Neural crest cell (in vitro differentiated cells): ENCODE results near the gene GABBR2. TPM values are rescaled to one million over a fixed set of nuclear protein-coding genes. Genes with fewer than 3 reads are reported as not detected.
A peak's percentile ranks its signal among the peaks of the same experiment; 100 is the strongest.

Experiments used
- DNase-seq: peaks from one replicate; pipeline ENCODE4 v3.0.0; 2021; ENCODE audit warnings: low read depth, mixed read lengths, low spot score
- H3K27ac Mint-ChIP-seq: one replicate; pipeline ENCODE4 v1.8.0; 2021; ENCODE audit warnings: mild to moderate bottlenecking, mixed read lengths; ENCODE audit not compliant: unreplicated experiment
- H3K27me3 Mint-ChIP-seq: 2 replicates; pipeline ENCODE4 v1.8.0; 2021; ENCODE audit warnings: low read depth, mild to moderate bottlenecking, mixed read lengths
- H3K36me3 Mint-ChIP-seq: 2 replicates; pipeline ENCODE4 v1.8.0; 2021; ENCODE audit warnings: low read depth, mild to moderate bottlenecking, mixed read lengths
- H3K4me1 Mint-ChIP-seq: 2 replicates; pipeline ENCODE4 v1.8.0; 2021; ENCODE audit warnings: mixed read lengths
- H3K4me3 Mint-ChIP-seq: one replicate; pipeline ENCODE4 v1.8.0; 2021; ENCODE audit warnings: mild to moderate bottlenecking, mixed read lengths
- H3K9me3 Mint-ChIP-seq: 2 replicates; pipeline ENCODE4 v1.8.0; 2021; ENCODE audit warnings: mixed read lengths
- total RNA-seq: library from RNA; stranded (reverse); gene quantifications from 2 replicates; pipeline ENCODE4 v1.2.1, GENCODE V29; 2021
- TF ChIP-seq, protein P1 (sequence below): fragments of 200-600 bp; sonication (generic); conservative IDR thresholded peaks from 2 replicates; pipeline ENCODE4 v1.5.0; 2021; ENCODE audit warnings: antibody characterized with exemption, mild to moderate bottlenecking

Gene GABBR2
- total RNA-seq, 1 donor from 2014 or later = 0.84 TPM

DNA sequence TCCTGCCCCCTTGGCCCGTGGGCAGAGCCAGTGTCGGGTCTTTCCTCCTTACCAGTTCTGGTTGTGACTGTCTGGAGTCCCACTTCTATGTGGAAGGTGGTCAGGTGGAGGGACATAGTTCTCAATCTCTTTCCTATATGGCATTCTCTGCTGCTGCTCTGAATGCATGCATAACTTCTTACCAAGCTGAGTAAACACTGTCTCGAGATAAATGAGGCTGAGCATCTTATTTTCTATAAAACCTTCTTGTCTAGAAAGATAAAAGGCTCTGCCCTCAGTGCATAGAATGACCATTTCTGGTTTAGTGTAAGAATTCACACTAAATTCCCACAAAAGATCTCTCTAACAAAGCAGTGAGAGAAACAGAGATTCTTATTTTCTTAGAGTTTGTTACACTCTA is 347.1 kb downstream of the GABBR2 start:
- Mint-ChIP-seq H3K27ac (no peak overlapping the region), H3K36me3 (peaks cover 4% of the 10 kb centered on the region), H3K4me3 (no peak overlapping the region), H3K27me3 (peaks cover 13% of the 10 kb centered on the region), H3K4me1 (peaks cover 3% of the 10 kb centered on the region), H3K9me3 (peaks cover 5% of the 10 kb centered on the region)
- no peak for DNase-seq
- TF ChIP-seq, protein P1, sequence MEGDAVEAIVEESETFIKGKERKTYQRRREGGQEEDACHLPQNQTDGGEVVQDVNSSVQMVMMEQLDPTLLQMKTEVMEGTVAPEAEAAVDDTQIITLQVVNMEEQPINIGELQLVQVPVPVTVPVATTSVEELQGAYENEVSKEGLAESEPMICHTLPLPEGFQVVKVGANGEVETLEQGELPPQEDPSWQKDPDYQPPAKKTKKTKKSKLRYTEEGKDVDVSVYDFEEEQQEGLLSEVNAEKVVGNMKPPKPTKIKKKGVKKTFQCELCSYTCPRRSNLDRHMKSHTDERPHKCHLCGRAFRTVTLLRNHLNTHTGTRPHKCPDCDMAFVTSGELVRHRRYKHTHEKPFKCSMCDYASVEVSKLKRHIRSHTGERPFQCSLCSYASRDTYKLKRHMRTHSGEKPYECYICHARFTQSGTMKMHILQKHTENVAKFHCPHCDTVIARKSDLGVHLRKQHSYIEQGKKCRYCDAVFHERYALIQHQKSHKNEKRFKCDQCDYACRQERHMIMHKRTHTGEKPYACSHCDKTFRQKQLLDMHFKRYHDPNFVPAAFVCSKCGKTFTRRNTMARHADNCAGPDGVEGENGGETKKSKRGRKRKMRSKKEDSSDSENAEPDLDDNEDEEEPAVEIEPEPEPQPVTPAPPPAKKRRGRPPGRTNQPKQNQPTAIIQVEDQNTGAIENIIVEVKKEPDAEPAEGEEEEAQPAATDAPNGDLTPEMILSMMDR = no peak

DNA sequence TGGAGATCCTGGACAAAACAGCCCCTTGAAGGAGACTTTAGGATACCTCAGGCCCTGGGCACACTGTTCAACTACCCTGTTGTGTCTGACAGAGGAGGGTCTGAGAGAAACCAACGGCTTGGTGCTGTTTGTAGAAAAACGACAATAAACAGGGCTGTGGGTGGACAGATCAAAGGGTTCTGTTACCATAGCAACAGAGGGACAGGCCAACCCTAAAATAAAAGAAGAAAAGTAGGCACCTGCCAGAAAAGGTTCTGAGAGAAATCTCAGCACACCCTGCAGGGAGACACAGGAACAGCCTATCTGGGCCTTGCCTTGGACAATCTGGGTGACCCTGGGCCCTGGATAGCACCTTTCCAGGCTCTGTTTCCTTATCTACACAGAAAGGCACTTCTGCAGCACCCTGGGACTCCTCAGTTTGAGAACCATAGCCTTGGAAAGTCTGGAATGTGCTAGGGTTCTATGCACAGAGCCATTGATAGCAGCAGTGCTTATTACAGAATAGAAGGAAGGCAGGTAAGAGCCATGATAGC is 348.5 kb downstream of the GABBR2 start:
- TF ChIP-seq, protein P1 = no peak
- peaks cover 7% of the 10 kb centered on the region for H3K9me3 Mint-ChIP-seq

DNA sequence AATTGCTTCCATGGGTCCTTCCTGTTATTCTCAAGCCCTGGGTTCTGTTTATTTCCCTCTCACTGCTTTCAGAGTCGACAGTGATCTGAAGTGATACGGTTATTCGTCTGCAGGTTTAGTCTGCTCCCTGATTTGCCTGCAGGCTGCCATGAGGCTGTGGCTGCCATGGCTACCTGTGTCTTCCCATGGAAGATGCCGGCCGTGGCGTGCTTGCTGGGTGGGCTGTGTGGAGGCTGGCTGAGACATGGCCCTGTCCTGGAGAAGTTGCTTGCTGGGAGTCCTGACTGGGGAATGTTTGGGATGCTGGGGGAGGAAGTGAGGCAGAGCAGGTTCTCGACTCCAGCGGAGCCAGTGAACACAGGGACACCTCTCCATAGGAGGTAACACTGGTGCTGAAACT is 349.2 kb downstream of the GABBR2 start:
- no peak for DNase-seq
- no peaks in the 10 kb centered on the region for H3K36me3 Mint-ChIP-seq

More for the DNA sequence above, 348.5 kb downstream of the GABBR2 start:
- peaks cover 17% of the 10 kb centered on the region for H3K27me3 Mint-ChIP-seq
- no peak overlapping the region for H3K27ac Mint-ChIP-seq
- H3K36me3 Mint-ChIP-seq = peaks cover 3% of the 10 kb centered on the region
- H3K4me3 Mint-ChIP-seq = no peak overlapping the region
- H3K4me1 Mint-ChIP-seq = peaks cover 3% of the 10 kb centered on the region
- DNase-seq = no peak

DNA sequence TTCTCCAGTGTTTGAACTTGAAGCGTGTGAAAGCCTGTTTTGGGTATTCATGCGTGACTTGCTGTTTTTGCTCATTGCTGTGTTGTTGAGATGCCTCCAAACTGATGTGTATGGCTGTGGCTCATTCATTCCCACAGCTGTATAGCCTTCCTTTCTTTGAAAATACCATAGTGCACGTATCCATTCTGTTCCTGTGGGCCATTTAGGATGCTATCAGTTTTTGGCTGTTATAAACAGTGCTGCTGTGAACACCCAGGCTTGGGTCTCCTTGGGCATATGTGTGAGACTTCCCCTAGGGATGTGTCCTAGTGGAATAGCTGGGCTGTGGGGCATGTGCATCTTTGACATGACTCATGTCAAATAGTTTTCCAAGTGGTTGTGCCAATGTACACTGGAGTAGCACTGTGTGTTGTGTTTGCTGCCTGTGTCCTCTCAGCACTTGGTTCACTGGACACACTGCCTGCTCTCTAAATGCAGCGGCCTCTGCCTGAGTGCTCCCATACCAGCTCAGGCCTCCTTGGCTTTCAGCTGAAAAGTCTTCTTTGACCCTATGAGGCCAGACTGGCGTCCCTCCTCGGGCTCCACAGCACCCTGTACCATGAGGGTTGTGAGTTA is 350.7 kb downstream of the GABBR2 start:
- H3K4me1 Mint-ChIP-seq = peaks cover 3% of the 10 kb centered on the region
- no peak overlapping the region for H3K27ac Mint-ChIP-seq
- peaks cover 17% of the 10 kb centered on the region for H3K27me3 Mint-ChIP-seq
- H3K4me3 Mint-ChIP-seq = no peak overlapping the region
- no peaks in the 10 kb centered on the region for H3K36me3 Mint-ChIP-seq
- H3K9me3 Mint-ChIP-seq = peaks cover 10% of the 10 kb centered on the region
- TF ChIP-seq, protein P1 = no peak
- no peak for DNase-seq

More for the DNA sequence above, 349.2 kb downstream of the GABBR2 start:
- Mint-ChIP-seq H3K4me1 (peaks cover 3% of the 10 kb centered on the region), H3K4me3 (no peak overlapping the region), H3K9me3 (peaks cover 8% of the 10 kb centered on the region), H3K27ac (peak overlapping the region; percentile 32), H3K27me3 (peaks cover 17% of the 10 kb centered on the region)
- TF ChIP-seq, protein P1 = no peak

DNA sequence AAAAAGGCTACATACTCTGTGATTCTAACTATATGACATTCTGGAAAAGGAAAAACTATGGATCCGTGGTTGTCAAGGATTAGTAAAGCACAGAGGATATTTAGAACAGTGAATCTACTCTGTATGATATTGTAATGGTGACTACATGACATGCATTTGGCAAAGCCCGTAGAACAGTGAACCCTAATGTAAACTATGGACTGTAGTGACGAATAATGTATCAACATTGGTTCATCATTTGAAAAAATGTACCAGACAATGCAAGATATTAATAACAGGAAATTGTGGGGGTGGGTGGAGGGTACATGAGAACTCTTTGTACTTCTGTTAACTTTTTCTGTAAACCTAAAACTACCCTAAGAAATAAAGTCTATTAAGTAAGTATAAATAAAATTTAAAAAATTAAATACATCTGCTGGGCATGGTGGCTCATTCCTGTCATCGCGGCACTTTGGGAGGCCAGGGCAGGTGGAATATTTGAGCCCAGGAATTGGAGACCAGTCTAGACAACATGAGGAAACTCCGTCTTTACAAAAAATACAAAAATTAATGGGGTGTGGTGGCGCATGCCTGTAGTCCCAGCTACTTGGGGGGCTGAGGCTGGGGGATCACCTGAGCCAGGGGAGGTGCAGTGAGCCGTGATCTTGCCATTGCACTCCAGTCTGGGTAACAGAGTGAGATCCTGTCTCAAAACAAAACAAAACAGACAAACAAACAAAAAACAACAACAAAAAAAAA is 351.6 kb downstream of the GABBR2 start:
- H3K36me3 Mint-ChIP-seq = no peaks in the 10 kb centered on the region
- peaks cover 10% of the 10 kb centered on the region for H3K9me3 Mint-ChIP-seq
- no peak for DNase-seq
- no peak overlapping the region for H3K4me3 Mint-ChIP-seq
- H3K4me1 Mint-ChIP-seq = peaks cover 3% of the 10 kb centered on the region
- TF ChIP-seq, protein P1 = no peak
- no peak overlapping the region for H3K27ac Mint-ChIP-seq
- H3K27me3 Mint-ChIP-seq = peaks cover 13% of the 10 kb centered on the region
